ENCODE results near the gene OXER1.

The OXER1 gene

DNA sequence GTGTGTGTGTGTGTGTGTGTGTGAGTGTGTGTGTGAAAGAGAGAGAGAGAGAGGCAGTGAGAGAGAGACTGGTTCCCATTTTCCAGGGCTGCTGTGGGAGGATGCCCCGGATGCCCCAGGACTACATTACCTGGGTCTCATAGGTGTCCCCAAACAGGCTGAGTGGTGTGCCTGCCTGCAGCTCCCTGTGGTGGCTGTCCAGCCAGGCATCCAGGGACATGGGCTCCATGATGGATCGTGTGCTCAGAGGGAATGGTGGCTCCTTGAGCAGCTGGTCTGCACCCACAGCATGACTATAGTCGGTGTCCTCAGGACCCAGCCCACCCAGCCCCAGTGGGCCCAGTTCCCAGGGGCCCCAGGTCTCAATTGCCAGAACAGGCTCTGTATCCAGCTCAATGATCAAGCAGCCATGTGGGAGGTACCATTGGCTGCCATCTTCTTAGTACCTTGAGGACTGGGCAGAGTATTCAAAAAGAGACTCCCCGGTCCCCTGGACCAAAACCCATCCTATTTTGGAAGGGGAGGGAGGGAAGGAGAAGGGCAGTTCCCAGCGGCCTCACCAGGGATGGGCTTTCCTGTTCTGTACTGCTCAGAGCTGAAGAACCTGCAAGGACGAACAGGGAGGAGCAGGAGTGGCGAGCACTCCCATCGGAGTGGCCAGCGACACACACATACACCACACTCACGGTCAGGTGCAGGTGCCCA, 5.8 kb upstream of the OXER1 start:
- DNase-seq (ENCODE audit: low read depth), result no peak

DNA sequence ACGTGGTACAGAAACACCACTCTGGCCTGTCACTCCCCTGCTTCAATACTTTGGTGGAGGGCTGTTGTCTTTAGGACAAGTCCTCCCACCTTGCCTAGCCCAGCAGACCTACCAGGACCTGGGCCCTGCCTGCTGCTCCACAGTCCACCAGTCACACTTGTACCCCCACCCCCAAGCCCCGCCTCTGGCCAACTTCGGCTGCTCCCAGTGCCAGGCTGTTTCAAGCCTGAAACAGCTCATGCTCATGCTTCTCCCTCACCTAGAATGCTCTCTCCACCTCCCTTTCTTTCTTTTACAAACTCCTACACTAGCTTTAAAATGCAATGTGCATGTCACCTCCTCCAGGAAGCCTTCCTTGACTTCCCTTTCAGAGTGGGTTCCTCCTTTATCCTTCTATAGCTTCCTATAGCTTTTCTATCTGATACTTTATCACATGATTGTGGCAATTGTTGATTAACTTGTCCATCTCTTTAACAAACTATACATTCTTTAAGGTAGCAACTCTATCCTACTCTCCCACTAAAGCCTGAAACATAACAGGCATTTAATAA, 4.8 kb upstream of the OXER1 start:
- no peak for DNase-seq (ENCODE audit: low read depth)

DNA sequence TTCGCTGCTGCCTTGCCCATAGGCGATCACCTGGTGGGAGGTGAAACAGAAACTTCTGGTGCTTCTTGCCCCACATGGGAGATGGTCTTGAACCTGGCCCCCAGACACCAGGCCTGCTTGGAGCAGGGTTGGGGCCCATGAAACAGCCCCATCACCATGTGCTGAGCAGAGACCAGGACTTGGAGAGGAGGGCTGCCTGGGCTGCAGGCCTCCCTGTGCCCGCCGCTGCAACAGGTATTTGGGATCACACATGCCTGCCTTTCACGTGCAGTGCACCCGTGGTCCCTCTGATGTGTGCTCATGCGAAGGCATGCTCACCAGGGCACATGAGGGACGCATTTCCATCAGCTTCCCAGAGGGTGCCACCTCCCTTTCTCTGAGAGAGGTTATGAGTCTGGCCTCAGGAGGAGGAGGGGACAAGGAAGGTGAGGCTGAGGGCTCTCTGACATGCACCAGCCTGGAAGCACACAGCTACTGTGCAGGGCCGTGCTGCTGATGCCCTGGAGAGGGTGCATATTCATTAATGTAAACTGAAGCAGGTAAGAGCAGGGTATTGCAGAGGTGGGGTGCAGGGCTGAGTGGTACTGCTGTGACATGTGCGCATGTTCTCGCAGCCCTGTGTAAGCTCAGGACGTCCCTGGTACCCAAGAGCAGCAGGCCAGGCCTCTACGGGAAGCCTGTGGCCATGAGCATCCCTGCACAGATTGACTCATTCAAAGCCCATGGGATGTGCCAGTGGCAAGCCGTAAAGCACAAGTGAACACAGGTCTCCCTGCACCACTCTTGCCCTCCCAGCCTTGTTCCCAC, 4.2 kb upstream of the OXER1 start:
- no peak for DNase-seq (ENCODE audit: low read depth)

DNA sequence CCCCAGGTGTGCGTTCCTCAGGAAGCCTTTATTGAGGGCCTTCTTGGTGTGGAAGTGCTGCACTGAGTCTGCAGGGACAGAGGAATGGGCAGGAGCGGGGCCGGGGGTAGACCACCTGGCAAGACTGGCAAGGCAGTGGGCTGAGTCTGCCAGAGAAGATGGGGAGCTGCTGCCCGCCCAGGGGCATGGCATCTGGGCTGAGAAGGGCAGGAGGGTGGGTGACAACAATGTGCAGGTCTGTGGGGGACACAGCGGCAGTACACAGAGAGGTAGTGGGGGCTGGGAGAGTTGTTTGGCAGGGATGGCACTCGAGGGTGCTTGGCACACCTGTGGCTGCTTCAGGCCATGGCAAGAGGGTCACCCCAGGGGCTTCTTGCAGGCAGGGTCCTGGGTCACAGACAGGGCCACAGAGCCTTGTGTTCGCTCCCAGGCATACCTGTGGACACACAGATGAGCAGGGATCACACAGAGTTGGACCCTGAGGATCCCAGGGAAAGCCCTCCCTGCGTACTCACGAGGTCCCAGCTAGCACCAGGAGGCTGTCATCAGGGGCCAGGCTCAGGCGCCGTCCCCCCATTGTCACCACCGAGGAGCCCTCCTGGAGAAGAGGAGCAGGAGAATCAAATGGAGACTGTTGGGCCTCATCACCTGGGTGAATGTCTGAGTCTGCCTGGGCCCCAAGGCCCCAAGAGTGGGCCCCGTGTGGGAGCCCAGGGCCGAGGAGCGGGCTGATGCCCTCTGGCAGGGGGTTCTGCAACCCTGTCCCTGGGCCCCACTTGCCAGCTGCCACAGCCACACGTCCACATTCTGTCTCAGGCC, 3.4 kb upstream of the OXER1 start:
- DNase-seq (ENCODE audit: low read depth), result no peak

DNA sequence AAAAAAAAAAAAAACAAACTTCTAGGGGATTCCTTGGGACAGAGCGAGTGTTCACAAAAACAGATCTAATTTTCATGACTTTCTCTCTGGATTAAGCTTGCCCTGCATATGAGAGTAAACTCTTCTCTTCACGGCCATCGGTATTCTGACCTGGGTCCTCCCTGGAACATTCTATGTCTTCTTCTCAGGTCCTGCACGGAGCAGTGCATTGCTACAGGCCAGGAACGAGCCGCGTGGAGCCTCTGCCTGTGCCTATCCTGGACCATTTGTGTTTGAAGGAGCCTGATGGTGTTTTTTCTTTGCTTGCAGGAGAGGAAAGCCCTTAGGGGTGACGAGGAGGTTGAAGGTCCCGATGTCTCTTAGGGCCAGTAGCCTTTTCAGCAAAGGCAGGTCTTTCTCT, 1.8 kb upstream of the OXER1 start:
- DNase-seq (ENCODE audit: low read depth), result no peak

DNA sequence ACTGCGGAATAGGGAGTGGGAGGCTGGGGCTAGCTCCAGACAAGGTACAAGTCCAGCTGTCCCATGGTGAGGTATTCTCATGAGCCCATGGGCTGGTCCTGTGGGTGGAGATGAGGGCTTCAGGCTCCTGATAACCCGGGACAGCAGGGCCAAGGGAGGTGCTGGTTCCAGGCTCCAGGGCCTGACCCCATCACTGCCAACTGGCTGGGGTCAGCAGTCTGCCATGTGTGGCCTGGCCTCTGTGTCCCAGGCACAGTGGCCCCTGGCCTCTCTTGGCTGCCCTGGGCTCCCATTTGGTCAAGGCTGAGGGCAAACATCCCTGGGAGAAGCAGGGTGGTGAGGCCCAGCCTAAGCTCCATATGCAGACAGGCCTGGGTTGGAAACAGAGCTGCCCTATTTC, 966 bp upstream of the OXER1 start:
- no peak for DNase-seq (ENCODE audit: low read depth)

DNA sequence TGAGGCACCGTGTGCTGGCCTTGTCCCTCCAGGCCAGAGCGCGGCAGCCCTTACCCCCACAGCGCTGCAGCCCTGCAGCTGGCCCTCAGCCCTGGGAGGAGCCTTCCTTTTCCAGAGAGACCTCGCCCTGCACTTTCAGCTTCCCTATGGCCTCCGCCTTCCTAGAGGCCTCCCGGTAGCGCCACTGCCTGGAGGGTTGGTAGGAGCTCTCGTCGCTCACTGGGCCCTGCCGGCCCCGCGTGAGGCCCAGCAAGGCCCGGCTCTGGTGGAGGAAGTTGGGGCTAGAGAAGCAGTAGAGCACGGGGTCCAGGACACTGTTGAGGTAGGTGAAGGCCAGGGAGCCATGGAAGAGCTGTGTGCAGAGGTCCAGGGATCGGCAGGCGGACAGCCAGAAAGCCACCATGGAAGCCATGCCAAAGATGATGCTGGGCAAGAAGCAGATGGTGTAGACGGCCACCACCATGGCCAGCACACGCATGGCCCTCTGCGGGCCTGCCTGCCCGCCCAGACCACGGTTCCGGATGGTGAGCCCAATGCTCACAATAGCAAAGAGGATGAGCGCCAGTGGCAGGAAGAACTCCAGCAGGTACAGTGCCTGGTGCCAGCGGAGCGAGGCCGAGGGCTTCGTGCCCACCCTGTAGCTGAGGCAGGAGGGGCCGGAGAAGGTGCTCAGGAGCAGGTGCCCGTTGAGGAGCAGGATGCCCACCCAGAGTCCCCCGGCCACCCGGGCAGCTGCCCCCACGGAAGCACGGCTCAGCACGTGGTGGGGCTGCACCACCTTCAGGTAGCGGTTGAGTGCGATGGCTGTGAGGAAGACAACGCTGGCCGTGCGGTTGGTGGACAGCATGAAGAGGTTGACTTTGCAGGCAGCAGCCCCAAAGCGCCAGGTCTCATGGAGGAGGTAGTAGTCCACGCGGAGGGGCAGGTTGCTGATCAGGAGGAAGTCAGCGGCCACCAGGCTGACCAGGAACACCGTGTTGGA, 821 bp downstream of the OXER1 start:
- DNase-seq (ENCODE audit: low read depth), result no peak

DNA sequence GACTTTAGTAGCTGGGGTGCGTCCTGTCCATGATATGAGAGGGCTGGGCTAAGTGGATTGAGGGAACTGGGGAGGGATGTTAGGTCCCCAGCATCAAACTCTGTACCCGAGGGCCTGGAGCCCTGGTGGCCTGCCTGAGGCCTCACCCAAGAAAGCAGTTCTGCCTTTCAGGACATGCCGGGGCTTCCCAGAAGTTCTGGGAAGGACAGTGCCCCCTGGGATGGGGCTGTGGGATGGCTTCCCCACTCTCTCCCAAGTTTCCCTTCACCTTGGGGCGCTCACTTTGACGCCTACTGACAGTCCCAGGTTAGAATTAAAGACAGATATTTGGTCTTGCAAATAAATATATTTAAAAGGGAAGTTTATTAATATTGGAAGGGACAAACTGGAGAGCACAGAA, 1.8 kb downstream of the OXER1 start:
- no peak for DNase-seq (ENCODE audit: low read depth)

DNA sequence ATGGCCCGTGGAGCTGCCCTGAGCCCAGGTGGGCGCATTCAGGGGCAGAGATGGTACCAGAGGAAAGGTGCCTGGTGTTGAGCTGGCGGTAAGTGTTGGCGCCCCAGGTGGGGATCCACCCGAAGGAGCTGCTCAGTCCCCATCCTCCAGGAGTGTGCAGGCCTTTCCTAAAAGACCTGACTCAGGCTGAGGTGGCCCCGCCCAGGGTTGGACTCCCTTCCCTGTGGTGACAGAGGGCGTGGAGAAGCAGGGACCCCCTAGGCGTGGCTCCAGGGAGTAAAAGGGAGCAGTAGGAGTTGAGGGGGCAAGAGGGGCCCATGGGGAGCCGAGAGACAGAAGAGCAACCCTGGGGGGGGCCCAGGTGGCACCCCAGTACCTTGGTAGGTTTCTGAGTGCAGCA, 2.4 kb downstream of the OXER1 start:
- no peak for DNase-seq (ENCODE audit: low read depth)

DNA sequence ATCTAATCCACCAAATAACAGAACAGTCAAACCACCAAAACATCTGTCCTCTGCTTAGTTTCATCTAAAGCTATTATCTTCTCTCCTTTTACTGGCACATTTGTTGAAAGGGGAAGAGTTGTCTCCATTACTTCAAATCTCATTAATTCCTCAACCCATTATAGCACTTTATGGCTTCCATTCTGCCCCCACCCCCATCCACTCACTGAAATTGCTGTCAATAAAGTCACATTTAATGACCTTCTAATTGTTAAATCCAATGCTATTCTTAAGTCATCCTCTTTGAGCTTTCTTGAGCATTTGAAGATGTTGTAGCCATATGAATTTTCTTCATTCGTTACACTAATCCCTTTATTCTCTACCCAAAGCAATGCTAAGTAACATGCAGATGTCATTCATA, 5.2 kb downstream of the OXER1 start:
- no peak for DNase-seq (ENCODE audit: low read depth)

DNA sequence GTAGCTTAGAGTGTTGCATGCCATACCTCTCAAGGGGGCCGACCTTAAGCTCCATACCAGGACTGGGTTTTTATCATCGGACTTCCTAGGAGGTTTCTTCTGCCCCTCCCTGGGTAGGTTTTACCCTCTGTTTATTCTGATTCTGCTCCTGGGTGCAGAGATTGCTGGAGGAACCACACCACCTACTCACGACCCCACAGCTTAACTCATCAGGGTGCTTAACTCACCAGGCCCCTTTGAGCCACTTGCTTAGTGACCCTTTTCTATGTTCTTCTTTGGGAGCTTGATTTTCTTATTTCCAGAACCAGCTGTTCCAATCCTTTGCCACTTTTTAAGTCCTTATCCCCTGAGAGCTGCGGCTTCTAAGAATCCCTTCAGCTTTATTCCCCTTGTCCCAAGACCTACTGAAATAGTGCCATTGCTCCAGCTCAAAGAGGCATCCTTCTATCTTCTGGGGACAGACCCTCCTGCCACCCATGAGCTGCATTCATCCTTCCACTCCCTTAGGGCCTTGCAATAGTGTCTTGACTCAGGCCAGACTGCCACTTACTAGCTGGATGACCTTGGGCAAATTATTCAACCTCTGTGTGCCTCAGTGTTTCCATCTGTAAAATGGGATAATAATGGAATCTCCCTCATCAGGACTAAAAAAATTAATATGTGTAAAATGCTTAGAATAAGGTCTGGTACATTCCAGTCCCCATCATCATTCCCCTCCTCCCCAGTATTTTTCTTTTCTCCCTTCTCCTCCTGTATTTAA, 5.8 kb downstream of the OXER1 start:
- DNase-seq (ENCODE audit: low read depth), result no peak

DNA sequence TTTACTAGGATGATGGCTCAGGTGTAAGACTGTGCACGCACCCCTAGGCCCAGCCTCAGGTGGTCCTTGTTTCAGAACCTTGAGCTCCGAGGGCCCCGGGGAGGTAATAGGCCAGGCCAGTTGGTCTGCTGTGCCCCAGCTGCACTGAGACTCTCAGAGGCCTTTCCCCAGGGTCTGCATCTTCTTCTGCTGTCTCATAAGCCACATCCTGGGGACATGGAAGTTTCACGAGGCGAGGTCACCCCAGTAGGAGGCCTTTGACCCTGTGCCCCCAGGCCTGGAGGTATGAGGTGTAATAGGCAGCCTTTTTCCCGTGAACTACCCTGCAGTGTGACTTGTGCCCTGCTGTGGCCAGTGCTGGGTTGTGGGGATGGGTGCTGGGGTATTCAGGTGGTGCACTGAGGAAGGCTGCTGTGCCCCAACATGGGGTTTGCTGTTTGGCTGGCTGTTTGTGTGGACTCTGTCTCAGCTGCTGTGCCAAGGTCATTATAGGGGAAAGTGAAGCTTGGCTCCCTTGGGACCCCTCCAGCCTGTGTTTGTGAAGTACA, 6.9 kb downstream of the OXER1 start:
- DNase-seq (ENCODE audit: low read depth), result no peak

DNA sequence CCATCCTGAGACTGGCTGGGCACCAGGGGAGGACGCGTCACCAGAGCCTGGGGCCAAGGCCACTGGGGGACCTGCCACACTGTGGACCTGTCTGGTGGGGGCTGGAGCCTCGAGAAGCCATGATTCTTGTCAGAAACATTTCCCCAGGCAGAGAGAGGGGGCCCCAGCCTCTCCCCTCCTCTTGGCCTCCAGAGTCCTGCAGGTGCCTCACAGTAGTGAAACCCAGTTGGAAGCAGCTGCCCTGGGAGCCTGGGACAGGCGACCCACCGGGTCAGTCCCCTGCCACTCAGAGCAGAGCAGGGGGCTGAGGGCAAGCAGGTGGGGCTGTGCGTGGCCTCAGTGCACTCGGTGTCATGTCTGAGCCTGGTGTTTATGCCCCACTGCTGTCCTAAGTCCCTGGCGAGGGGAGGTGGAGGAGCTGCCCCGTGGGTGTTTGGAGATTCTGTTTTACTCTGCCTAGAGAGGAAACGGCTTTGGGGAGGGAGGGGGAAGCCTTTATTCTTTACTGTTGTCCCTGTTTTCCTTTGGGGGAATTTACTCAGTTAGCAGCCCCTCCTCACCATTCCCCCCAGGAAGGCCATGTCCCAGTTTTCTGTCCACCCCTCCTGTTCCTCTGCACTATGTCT, 7.7 kb downstream of the OXER1 start:
- DNase-seq (ENCODE audit: low read depth), result no peak

DNA sequence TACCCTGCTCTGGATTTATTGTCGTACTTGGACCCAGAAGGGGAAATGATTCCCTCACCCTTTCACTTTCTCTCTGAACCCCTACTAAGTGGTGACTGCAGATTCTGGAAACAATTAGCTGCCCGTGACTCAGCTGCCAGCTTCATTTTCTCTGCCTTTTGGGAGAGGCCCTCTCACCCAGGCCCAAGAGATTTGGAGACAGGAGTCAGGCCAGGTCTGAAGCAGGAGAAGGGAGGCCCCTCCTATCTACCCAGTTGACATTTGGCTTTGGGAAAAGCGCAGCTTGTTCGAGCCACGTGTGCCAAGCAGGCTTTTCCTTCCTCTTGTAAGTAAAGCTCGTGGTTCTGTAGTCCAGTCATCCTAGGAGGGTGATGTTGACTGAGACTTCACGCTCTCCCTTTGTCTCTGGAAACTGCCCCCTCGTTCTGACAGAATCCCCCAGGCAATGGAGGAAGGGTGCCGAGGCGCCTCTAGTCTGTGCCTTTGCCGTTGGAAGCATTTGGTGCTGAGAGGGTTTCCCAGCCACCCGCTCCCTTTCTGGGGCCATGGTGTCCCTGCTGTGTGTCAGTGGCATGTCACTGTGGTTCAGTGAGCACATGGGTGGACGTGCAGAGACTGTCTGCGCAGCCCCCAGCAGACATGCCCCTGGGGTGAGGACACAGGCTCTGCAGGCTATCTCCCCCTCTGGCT, 8.6 kb downstream of the OXER1 start:
- DNase-seq (ENCODE audit: low read depth), result peak; percentile 23

DNA sequence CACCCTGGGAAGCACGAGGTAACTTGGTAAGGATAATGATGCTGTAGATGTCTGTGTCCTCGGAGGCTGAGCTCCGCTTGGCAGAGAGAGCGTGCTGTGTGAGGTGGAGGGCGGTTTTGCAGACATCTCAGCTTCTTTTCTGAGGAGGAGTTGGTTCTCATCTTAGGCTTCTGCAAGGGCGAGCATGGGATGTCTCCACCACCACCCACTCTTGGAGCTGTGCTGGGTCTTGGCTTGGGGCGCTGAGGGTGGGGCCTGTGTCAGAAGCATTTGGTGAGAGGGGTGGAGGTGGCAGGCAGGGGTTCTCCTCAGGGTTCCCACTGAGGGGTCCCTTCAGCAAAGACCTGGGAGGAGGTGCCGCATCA, 9.2 kb downstream of the OXER1 start:
- no peak for DNase-seq (ENCODE audit: low read depth)

DNA sequence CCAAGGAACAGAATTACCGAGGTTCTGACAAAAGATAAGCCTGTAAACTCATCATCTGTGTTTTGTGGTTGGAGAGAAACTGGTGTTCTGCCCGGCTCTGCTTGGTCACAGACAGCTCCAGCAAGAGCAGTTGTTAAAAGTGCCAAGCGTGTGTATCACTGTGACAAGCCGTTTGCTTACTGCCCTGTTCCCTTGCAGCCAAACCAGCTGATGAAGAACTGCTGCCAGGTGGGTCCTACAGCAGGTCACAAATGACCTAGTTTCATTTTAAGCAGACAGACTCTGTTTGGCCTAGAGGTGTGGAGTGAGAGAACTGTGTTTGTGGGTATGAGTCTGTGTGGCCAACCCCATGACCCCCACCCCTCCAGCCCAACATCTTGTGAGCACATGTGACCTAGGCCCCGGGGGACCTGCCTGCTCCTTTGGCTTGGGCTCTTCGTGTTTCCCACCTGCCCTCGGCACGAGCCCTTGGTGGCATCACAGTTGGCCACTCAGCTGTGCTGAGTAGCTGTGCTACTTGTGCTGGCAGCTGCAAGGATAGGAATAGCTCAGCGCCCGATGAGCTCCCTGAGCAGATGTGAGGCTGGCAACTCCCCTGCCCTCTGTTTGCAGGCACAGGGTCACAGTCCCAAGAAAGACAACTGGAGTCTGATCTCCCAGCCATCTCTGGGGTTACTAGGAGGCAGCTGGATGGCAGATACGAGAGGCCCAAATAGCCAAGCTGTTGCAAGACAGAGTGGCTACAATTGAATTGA, 9.7 kb downstream of the OXER1 start:
- no peak for DNase-seq (ENCODE audit: low read depth)

DNA sequence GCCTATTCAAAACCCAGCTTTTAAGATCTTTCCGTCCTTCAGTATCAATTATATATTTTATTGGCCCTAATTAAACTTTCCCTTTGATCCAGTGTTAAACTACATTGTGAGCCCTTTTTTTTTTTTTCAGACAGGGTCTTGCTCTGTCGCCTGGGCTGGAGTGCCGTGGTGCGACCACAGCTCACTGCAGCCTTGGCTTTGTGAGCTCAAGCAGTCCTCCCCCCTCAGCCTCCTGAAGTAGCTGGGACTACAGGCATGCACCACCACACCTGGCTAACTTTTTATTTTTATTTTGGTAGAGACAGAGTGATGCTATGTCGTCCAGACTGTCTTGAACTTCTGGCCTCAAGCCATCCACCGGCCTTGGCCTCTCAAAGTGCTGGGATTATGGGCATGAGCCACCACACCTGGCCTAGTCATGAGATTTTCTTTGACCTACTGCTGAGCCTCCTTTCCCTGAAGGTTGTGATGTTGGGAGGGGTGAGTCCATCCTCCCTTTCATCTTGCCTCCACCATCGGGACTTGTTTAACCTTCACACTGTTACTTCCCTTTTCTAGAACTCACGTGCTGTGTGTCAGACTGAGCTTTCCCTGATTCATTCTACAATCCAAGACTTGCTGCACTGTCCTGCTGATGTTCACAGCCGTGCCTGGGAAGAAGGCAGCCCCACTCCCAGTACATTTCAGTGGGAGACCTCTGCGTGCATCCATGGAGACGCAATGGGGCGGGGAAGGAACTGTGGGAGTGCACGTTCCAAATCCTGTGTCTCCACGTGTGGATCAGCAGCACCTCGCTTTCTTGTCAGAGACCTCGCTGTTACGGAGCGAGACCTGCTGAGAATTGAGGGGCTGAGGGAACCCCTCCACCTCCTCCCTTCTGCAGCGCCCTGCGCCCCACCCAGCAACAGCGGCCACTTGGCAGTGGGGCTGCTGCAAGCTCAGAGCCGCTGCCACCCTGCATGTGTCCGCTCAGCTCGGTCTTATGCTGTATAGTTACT, 10.8 kb downstream of the OXER1 start:
- no peak for DNase-seq (ENCODE audit: low read depth)

All from GM04503 (cell line).